ENCODE data around the gene FOSL1. TPM values are rescaled to one million over a fixed set of nuclear protein-coding genes. Genes with fewer than 3 reads are reported as not detected.

The FOSL1 gene
- total RNA-seq, 1 donor from 2014 or later: 2.6 TPM

DNA sequence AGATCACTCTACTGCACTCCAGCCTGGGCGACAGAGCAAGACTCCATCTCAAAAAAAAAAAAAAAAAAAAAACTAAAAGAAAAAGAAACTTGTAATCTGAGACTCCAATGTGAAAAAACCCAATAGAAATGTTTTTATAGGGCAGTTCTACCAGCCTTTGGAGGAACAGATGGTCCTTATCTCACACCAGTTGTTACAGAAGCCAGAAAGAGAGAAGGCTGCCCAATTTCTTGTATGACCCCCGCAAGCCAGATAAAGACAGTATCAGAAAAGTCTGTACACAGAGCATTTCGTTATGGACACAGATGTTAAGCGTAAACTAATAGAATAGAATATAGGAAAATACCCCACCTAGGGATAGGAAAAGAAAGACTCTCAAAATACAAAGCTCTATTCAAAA, 33.8 kb upstream of the FOSL1 start:
- Histone ChIP-seq H3K27me3 (ENCODE audit: control insufficient read depth, insufficient read depth, low read length) (no peaks in the 10 kb centered on the region), H3K36me3 (ENCODE audit: control insufficient read depth, insufficient read depth, low read length) (no peaks in the 10 kb centered on the region), H3K4me3 (ENCODE audit: low read depth, low read length) (no peak overlapping the region)
- TF ChIP-seq, protein P1, sequence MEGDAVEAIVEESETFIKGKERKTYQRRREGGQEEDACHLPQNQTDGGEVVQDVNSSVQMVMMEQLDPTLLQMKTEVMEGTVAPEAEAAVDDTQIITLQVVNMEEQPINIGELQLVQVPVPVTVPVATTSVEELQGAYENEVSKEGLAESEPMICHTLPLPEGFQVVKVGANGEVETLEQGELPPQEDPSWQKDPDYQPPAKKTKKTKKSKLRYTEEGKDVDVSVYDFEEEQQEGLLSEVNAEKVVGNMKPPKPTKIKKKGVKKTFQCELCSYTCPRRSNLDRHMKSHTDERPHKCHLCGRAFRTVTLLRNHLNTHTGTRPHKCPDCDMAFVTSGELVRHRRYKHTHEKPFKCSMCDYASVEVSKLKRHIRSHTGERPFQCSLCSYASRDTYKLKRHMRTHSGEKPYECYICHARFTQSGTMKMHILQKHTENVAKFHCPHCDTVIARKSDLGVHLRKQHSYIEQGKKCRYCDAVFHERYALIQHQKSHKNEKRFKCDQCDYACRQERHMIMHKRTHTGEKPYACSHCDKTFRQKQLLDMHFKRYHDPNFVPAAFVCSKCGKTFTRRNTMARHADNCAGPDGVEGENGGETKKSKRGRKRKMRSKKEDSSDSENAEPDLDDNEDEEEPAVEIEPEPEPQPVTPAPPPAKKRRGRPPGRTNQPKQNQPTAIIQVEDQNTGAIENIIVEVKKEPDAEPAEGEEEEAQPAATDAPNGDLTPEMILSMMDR (IDR thresholded peaks at IDR 0.05; ENCODE audit: insufficient read depth, low read length, severe bottlenecking): no peak
- no peak for FAIRE-seq
- DNase-seq (ENCODE audit: low read depth): no peak

DNA sequence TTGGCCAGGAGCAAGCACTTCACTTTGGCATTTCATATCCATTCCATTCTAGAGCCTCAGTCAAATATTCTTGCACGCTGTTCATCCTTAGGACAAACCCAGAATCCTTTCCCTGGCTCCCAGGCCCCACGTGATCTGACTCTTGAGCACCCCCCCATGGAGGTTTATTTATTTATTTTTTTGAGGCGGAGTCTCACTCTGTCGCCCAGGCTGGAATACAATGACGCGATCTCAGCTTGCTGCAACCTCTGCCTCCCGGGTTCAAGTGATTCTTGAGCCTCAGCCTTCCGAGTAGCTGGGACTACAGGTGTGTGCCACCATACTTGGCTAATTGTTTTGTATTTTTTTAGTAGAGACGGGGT, 32.4 kb upstream of the FOSL1 start:
- Histone ChIP-seq H3K4me3 (ENCODE audit: low read depth, low read length) (no peak overlapping the region), H3K27me3 (ENCODE audit: control insufficient read depth, insufficient read depth, low read length) (no peaks in the 10 kb centered on the region), H3K36me3 (ENCODE audit: control insufficient read depth, insufficient read depth, low read length) (no peaks in the 10 kb centered on the region)
- TF ChIP-seq, protein P1 (IDR thresholded peaks at IDR 0.05; ENCODE audit: insufficient read depth, low read length, severe bottlenecking): no peak
- no peak for DNase-seq (ENCODE audit: low read depth)
- FAIRE-seq: no peak

DNA sequence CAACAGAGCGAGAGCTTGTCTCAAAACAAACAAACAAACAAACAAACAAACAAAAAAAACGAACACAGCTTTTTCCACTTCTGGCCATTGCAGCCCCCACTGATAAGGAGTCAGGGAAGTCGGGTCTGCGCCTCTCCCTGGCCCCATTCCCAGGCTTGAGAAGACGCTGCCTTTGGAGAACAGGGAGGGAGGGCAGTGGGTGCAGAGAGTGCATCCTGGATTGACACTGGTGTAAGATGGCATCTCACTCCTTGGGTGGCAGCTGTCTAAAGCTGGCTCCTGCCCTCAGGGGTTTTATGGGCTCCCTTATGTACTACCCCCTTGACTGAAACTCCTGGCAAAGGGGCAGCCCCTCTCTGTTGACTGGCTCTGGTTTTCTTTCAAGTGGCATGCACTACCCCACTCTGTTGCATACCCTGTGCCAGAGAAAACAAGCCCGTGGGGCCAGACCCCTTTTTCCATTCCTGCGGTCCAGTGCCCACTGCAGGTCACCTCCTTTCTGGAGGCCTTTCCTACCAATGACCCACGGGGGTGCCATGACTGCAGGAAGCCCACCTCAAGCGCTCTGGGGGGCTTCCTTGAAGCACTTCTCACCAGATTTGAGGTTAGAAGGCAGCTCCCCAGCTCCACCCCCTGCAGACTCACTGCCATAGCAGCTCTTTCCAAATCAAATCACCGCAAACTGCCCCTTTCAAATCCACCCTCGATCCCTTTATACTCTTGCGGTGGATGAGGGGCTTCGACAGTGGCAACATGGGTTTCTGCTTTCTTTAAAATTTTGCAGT, 31.8 kb upstream of the FOSL1 start:
- DNase-seq (ENCODE audit: low read depth): no peak
- no peak for FAIRE-seq
- TF ChIP-seq, protein P1 (IDR thresholded peaks at IDR 0.05; ENCODE audit: insufficient read depth, low read length, severe bottlenecking): no peak
- H3K27me3 ChIP-seq (ENCODE audit: control insufficient read depth, insufficient read depth, low read length): no peaks in the 10 kb centered on the region
- H3K36me3 ChIP-seq (ENCODE audit: control insufficient read depth, insufficient read depth, low read length): no peaks in the 10 kb centered on the region
- H3K4me3 ChIP-seq (ENCODE audit: low read depth, low read length): no peak overlapping the region

DNA sequence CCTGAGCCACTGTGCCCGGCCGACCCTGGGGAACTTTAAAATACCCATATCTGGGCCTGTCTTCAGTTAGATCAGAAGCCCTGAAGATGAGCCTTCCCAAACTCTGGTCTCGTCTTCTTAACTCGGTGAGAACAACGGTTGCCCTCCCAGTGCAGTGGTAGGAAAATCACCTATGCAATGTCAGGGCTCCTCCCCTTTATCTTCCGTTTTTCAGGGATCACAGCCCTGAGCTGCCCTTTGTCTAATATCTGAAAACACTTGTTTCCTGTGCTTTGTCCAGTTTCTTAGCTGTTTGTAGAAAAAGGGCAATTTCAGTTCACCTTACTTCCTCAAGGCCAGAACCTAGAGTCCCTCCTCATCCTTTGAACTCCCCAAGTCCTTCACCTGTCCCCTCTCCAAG, 28.5 kb upstream of the FOSL1 start:
- DNase-seq (ENCODE audit: low read depth) (no peak), FAIRE-seq (no peak)
- H3K36me3 ChIP-seq (ENCODE audit: control insufficient read depth, insufficient read depth, low read length): no peaks in the 10 kb centered on the region
- H3K27me3 ChIP-seq (ENCODE audit: control insufficient read depth, insufficient read depth, low read length): no peaks in the 10 kb centered on the region
- H3K4me3 ChIP-seq (ENCODE audit: low read depth, low read length): no peak overlapping the region
- TF ChIP-seq, protein P1 (IDR thresholded peaks at IDR 0.05; ENCODE audit: insufficient read depth, low read length, severe bottlenecking): no peak

DNA sequence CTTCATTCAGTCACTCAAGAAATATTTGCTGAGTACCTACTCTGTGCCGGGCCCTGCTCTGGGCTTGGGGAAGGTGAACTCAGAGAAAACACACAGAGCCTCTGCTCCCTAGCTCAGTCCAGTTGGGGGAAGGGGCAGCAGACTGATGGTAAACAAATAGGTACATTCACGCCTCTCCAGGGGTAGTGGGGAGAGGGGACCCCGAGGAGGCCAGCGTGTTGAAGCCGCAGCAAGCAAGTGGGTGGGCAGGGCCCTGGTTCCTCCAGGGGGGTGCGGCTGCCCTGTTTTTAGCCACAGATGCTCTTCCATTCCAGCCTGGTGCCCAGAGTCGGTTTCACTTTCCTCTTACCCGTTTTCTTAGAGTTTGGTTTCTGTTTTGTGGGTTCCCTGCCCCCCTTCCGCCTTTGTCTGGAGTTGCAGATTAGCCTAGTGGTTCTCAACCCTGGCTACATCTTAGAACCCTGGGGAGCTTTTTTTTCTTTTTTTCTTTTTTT, 27.8 kb upstream of the FOSL1 start:
- no peaks in the 10 kb centered on the region for H3K27me3 ChIP-seq (ENCODE audit: control insufficient read depth, insufficient read depth, low read length)
- TF ChIP-seq, protein P1 (IDR thresholded peaks at IDR 0.05; ENCODE audit: insufficient read depth, low read length, severe bottlenecking): no peak
- no peak overlapping the region for H3K4me3 ChIP-seq (ENCODE audit: low read depth, low read length)
- H3K36me3 ChIP-seq (ENCODE audit: control insufficient read depth, insufficient read depth, low read length): no peaks in the 10 kb centered on the region
- DNase-seq (ENCODE audit: low read depth): no peak
- FAIRE-seq: no peak

DNA sequence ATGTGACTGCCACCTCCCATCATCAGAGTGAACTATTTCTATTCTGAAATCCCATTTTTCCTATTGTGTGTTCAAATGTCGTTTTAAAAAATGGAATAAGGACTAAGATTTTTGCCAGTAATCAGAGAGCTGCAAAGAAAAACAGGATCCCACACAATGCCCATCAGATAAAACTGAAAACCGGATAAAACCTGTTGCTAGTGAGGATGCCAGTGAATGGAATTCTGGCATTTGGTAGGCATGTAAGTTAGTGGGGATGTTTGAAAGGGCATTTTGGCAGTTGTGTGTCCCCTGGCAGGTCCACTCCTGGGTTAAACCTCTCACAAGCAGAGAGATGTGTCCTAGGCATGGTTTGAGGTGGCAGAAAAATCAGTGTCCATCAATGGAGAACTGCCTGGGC, 25.2 kb upstream of the FOSL1 start:
- FAIRE-seq: no peak
- Histone ChIP-seq H3K4me3 (ENCODE audit: low read depth, low read length) (no peak overlapping the region), H3K27me3 (ENCODE audit: control insufficient read depth, insufficient read depth, low read length) (no peaks in the 10 kb centered on the region), H3K36me3 (ENCODE audit: control insufficient read depth, insufficient read depth, low read length) (peaks cover 8% of the 10 kb centered on the region)
- TF ChIP-seq, protein P1 (IDR thresholded peaks at IDR 0.05; ENCODE audit: insufficient read depth, low read length, severe bottlenecking): no peak
- no peak for DNase-seq (ENCODE audit: low read depth)

Data from bronchial epithelial cell (primary cell).